NCI-H226 (cell line): ENCODE measurements around the gene VPS35.
"Not testable (repeated sequence)": the region's sequence is repeated elsewhere in the genome, so short reads cannot be mapped to it uniquely, and the experiment has no call there.

ENCODE experiments used
- DNase-seq: peaks from one replicate; pipeline ENCODE4 v3.0.0-alpha.2; 2015

Gene VPS35

GRCh38 chr16:46711106-46712058 lies 22.4 kb upstream of the VPS35 start:
- no peak for DNase-seq

DNA sequence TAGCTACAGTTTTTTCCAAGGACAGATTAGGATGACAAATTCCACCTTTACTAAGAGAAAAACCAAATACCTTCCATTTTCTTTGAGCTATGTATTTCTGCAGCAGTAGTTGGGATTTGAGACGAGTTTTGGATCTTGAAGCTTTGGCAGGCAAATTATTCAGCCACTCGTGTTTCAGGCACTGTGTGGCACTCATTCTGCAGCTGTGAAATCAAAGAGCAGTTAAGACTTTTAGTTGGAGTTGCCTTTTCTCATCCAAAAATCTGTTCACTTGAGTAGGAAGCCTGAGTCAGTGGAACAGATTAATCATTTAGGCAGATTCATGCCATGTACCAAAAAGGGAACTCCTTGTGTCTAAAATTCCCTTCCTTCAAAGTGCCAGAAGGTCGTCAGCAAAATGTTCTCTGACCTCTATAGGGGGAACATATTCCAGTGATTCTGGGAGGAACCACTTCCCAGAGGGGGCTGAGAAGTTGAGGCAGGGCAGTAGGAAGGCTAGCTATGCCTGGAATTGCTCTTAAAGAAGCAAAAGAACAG lies 20.6 kb upstream of the VPS35 start:
- no peak for DNase-seq

DNA sequence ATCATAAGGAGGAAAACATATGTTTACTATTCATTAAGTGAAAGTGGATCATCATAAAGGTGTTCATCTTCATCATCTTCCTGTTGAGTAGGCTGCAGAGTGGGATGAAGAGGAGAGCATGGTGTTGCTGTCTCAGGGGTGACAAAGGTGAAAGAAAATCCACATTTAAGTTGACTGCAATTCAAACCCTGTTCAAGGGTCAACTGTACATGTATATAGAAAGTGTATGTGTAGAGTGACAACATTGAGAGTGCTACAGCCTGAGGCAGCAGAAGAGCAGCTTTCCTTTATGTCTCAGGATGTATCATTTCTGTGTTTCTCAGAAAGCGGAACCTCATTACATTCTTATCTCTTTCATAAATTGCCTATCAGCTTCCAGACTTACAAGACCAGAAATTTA lies 17.7 kb upstream of the VPS35 start:
- no peak for DNase-seq

- DNase-seq: no peak
These were observed 13.1 kb upstream of the VPS35 start for GRCh38 chr16:46702030-46702429.

DNA sequence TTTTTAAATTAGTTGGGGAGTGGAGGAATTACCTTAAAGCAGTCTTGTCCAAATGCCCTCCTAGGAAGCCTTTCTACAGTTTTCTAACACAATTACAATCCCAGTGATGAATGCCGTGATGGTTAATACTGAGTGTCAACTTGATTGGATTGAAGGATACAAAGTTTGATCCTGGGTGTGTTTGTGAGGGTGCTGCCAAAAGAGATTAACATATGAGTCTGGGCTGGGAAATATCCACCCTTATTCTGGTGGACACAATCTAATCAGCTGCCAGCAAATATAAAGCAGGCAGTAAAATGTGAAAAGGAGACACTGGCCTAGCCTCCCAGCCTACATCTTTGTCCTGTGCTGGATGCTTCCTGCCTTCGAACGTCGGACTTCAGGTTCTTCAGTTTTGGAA lies 12.6 kb upstream of the VPS35 start:
- no peak for DNase-seq

- DNase-seq: no peak
These were observed 11.1 kb upstream of the VPS35 start for GRCh38 chr16:46700048-46700447.

DNA sequence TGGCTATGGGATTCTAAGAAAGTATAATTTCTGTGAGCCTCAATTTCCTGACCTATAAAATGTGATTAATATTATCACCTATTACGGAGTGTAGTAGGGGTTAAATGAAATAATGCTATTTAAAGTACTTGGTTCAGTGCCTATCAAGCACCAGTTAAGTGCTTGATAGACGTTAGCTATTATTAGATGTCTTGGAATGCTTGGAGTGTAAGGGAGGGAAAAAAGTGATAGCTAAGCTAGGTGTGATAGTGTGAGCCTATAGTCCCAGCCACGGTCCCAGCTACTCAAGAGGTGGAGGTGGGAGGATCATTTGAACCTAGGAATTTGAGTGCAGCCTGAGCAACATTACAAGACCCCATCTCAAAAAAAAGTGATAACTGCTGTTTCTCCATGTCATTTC lies 8.0 kb upstream of the VPS35 start:
- DNase-seq: no peak

DNA sequence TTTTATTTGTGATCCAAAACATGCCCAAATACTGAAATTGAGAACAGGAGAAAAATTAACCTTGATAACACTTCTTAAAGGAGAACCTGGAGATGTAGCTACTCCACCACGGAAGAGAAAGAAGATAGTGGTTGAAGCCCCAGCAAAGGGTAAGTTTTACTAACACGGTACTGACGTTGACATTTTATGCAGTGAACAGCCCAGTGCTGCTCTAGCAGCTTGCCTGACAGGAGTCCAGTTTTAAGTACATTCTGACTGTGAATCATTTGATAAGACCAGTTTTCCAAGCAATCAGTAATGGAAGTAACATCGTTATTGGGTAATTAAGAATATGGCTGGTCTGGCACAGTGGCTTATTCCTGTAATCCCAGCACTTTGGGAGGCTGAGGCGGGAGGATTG lies 7.0 kb upstream of the VPS35 start:
- DNase-seq: no peak

DNA sequence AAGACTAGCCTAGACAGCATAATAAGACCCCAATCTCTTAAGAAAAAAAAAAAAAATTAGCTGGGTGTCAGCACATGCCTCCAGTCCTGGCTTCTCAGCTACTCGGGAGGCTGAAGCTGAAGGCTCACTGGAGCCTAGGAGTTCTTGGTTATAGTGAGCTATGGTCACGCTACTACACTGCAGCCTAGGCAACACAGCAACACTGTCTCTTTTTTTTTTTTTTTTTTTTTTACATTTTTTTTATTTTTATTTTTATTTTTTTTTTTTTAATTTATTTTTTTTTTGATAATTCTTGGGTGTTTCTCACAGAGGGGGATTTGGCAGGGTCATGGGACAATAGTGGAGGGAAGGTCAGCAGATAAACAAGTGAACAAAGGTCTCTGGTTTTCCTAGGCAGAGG lies 4.6 kb upstream of the VPS35 start:
- DNase-seq: no peak

- no peak for DNase-seq
These were observed 2.7 kb upstream of the VPS35 start for GRCh38 chr16:46691726-46692125.

GRCh38 chr16:46690281-46691178 lies 1.6 kb upstream of the VPS35 start:
- DNase-seq: no peak

- peak; percentile 91 for DNase-seq
These were observed 645 bp upstream of the VPS35 start, which contains the start of gene ORC6 for GRCh38 chr16:46689365-46690280. Gene ORC6 (plus strand): TSS chr16:46689659. CDS start chr16:46689706, 47 bp downstream.

DNA sequence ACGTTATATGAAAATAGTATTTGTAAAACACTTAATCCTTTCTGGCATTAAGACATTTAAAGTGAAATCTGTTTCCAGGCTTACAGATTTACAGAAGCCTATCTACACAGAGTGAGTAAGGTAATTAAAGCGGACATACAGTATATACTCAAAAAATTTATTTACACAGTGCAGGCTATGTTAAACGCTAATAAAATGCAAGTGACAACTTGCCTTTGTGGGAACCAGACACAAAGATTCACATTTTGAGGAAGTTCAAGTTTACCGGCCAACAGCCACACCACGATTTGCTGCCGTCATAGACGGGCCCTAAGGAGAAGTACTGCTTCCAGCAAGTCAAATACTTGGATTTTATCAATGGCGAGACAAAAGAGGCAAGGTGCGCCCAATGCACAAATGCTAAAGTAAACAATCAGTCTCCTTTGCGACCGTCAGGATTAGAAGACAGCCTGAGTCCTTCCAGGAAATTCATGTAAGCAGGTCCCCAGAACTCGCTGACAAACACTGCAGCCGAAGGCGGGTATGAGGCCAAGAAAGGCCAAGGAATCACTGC lies 801 bp downstream of the VPS35 start:
- DNase-seq: no peak

- DNase-seq: no peak
These were observed 1.5 kb downstream of the VPS35 start for GRCh38 chr16:46687486-46687885.

DNA sequence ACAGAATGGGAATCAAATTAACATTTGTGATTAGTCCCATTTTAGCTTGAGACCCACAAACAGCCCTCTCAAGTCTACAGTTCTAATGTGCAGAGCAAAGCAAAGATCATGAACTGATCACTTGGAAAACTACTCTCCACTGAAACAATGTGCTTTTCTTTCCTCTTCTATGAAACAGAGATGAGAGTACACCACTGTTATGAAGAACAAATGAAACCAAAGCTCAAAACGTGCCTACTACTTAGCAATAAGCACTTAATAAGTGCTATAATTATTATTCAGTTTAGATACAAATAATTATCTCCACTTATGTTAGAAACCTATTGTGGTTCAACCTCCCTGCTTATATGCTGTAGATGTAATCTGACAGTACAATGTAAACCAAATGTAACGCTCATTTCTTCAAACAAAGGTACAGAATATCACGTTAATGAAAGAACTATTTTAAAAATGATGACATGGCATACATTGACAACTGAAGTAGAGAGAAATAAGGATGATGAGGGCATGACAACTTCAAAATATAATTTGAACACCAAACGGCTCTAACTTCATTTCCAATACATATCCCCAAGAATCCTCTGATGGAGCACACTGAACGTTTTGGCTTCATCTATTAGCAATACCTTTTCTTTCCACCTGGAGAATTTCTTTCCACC lies 2.0 kb downstream of the VPS35 start:
- no peak for DNase-seq

DNA sequence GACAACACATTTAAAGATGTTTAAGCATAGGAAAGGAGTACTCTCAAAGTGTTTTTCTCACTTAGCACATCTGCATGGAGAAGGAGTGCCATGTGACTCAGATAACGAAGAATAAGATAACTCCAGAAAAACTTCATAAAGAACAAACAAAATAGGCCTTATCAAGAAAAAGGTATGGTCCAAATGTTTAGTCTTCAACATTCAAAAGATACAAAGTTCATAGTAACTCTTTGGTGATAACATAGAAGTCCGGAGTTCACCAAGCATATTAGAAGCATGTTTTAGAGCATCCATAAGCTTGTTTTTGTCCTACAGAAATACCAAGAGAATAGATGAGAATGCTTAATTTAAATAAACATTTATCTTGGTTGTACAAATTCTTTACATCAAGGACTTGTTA lies 7.1 kb downstream of the VPS35 start:
- not testable (repeated sequence) for DNase-seq

DNA sequence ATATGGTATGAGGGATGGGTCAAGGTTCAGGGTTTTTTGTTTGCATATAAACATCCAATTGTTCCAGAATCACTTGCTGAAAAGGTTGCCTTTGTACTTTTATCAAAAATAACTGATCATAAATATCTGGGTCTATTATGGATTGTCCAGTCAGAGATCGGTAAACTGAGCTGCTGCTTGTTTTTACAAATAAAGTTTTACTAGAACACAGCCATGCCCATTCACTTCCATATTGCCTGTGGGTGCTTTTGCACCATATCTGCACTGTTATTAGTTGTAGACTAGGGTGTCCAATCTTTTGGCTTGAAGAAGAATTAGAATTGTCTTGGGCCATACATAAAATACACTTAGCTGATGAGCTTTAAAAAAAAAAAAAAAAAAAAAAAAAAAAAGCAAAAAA lies 11.0 kb downstream of the VPS35 start:
- DNase-seq: not testable (repeated sequence)

DNA sequence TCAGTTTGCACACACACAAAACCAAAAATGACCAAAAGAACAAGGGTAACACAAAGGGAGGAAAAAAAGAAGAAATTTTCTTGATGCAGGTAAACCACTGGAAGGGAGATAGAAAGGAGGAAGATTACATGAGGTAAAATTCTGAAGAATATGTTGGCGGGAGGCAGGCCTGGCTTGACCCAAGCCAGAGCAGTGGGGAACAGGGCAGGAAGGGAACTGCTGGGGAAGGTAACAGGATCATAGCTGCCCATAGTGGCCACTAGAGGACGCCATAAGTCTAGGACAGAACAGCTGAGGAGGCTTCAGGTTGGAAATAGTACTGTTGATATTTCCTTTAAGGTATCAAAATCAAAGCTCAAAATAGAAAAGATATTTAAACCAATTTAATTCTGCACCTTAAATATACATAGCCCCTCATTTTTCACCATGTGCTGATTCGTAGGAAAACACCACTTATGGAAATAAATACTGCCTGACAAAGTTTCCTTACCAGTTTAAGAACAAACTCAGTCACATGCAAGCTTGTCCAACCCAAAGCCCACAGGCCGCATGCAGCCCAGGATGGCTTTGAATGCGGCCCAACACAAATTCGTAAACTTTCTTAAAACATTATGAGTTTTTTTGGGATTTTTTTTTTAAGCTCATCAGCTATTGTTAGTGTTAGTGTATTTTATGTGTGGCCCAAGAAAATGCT lies 15.5 kb downstream of the VPS35 start:
- peak; percentile 29 for DNase-seq

GRCh38 chr16:46662123-46662522 lies 26.9 kb downstream of the VPS35 start:
- DNase-seq: no peak

- DNase-seq: no peak
These were observed 30.1 kb downstream of the VPS35 start for GRCh38 chr16:46658925-46659324.

- no peak for DNase-seq
These were observed 37.7 kb downstream of the VPS35 start for GRCh38 chr16:46651305-46651704.
